Measurements from ENCODE around the gene SACS. TPM values are rescaled to one million over a fixed set of nuclear protein-coding genes. Genes with fewer than 3 reads are reported as not detected.

Gene SACS
- total and polyA plus RNA-seq, 2 of the 8 experiments (the other 6 are each of a cell fraction or from before 2014, with no cell fraction given) = 11.0 to 54.2 TPM

GRCh38 chr13:23472189-23472588 is 38.7 kb upstream of the SACS start (continued):
- TF ChIP-seq CHD7 (IDR thresholded peaks at IDR 0.05; ENCODE audit: insufficient replicate concordance, low read length) (no peak), KDM4A (IDR thresholded peaks at IDR 0.05; ENCODE audit: low read depth, low read length, severe bottlenecking) (no peak), YY1 (IDR thresholded peaks at IDR 0.05; ENCODE audit: low read depth, low read length) (no peak), EZH2 (IDR thresholded peaks at IDR 0.05; ENCODE audit: low read depth, low read length, severe bottlenecking) (no peak), SP2 (IDR thresholded peaks at IDR 0.05; ENCODE audit: low read length) (no peak), JUN (IDR thresholded peaks at IDR 0.05; ENCODE audit: low read depth, low read length) (no peak), MAX (IDR thresholded peaks at IDR 0.05) (no peak), ATF2 (IDR thresholded peaks at IDR 0.05; ENCODE audit: low read length) (no peak), TBP (IDR thresholded peaks at IDR 0.05; ENCODE audit: low read depth, low read length) (no peak), POLR2A (IDR thresholded peaks at IDR 0.05; ENCODE audit: control extremely low read depth in 1 of 2, low read depth in 2 of 2, low read length in 2 of 2) (no peak), RXRA (IDR thresholded peaks at IDR 0.05; ENCODE audit: insufficient read depth, low read depth, low read length) (no peak)

Measured in H1 (cell line).